Left lung (tissue), 10 donors: ENCODE data around the gene PTK7. TPM values are rescaled to one million over a fixed set of nuclear protein-coding genes. Genes with fewer than 3 reads are reported as not detected.

ENCODE experiments used
- ATAC-seq: fragments of 200-7000 bp; cut with Tn5 transposase; one replicate; pipeline ENCODE4 v1.9.1; 2020; ENCODE audit warnings: moderate library complexity
- DNase-seq, 4 donors: peaks; one replicate each; pipeline ENCODE4 v3.0.0-alpha.2; 2013 to 2020
- H3K27ac ChIP-seq, 2 donors: fragments of 200-600 bp; sonication (generic) in 1 of 2; one replicate each; pipeline versions ENCODE4 v1.5.0 to v1.8.0; 2020 to 2021
- H3K27me3 ChIP-seq, 2 donors: fragments of 200-600 bp; sonication (generic) in 1 of 2; one replicate each; pipeline versions ENCODE4 v1.5.0 to v1.8.0; 2020 to 2021
- H3K36me3 ChIP-seq, 2 donors: fragments of 200-600 bp; sonication (generic) in 1 of 2; one replicate each; pipeline versions ENCODE4 v1.5.0 to v1.8.0; 2020 to 2021
- H3K4me1 ChIP-seq, 2 donors: fragments of 200-600 bp; one replicate each; pipeline ENCODE4 v1.8.0; 2021
- H3K4me3 ChIP-seq, 2 donors: fragments of 200-600 bp; sonication (generic) in 1 of 2; one replicate each; pipeline versions ENCODE4 v1.5.0 to v1.8.0; 2020 to 2021; ENCODE audit warnings: mild to moderate bottlenecking in 1 of 2
- H3K9me3 ChIP-seq, 2 donors: fragments of 200-600 bp; sonication (generic) in 1 of 2; one replicate each; pipeline versions ENCODE4 v1.5.0 to v1.8.0; 2020 to 2021
- CTCF ChIP-seq, 2 donors: fragments of 200-600 bp; sonication (generic) in 1 of 2; IDR thresholded peaks; one replicate each; pipeline versions ENCODE4 v1.5.0 to v1.8.0; 2021; ENCODE audit warnings: antibody characterized with exemption in 2 of 2
- intact Hi-C, 2 donors: fragments of 100-400 bp; cut with DNase I; formaldehyde crosslinking; loops; one replicate each; pipeline versions ENCODE4 v1.11.2 to v1.14.2; 2022
- polyA plus RNA-seq, 6 donors: library from polyadenylated mRNA; unstranded; fragments of 120-200 nt; gene quantifications; one replicate each; pipeline ENCODE4 v1.2.1, GENCODE V29; 2013; ENCODE audit not compliant: insufficient read length in 6 of 6
- total RNA-seq, 2 donors: library from RNA; stranded (reverse); fragmentation: NEBNext Ultra II Directional; extraction: Animal tissue kit (Norgen Biotek cat#: 25700); gene quantifications; one replicate each; pipeline ENCODE4 v1.2.1, GENCODE V29; 2021
- donor health status: DM: no; HTN: yes; CAD: no.
- donor health status: DM: no; HTN: no; CAD: no.

The PTK7 gene
- total and polyA plus RNA-seq, 8 donors, result 89.2 to 312 (median 284) TPM

DNA sequence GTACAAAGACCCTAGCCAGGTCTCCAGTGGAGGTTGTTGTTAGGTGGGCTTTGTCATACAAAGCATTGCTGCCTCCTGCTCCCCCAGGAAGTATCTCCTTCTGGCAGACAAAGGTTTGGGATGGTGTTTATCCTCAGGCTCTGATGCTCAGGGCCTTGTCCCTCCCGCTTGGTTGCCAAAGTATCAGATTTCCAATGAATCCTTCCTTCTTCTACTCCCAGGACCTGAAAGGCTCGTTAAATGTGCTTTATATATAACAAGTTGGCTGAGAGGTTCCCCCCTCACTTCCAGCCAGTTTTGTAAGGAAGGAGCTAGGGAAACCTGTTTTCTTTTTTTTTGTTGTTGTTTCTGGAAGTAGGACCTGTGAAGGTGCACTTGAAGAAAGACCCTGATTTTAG lies 14.4 kb downstream of the PTK7 start:
- Histone ChIP-seq H3K4me1 (peaks cover 22 to 23% of the 10 kb centered on the region in 2 donors), H3K36me3 (no peaks in the 10 kb centered on the region), H3K27ac (peak overlapping the region; percentile 67 to 79), H3K27me3 (no peaks in the 10 kb centered on the region), H3K4me3 (no peak overlapping the region), H3K9me3 (no peaks in the 10 kb centered on the region)
- intact Hi-C loops, result no loop called here
- DNase-seq (peak in 1 of 4 donors; percentile 57), ATAC-seq (peak; percentile 33)
- TF ChIP-seq CTCF (IDR thresholded peaks at IDR 0.05), result no peak

DNA sequence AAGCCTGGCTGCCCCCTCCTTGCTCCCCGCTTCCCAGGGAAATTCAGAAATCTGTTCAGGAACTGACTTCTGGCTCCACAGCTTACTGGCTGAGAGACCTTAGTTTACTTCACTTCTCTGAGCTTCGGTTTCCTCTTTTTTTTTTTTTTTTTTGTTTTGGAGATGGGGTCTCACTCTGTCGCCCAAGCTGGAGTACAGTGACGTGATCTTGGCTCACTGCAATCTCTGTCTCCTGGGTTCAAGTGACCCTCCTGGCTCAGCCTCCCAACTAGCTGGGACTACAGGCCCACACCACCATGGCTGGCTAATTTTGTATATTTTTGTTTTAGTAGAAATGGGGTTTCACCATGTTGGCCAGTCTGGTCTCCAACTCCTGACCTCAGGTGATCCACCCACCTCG lies 14.9 kb downstream of the PTK7 start:
- intact Hi-C loops, result no loop called here
- Histone ChIP-seq H3K27ac (peak overlapping the region; percentile 67 to 79), H3K9me3 (no peaks in the 10 kb centered on the region), H3K36me3 (no peaks in the 10 kb centered on the region), H3K27me3 (no peaks in the 10 kb centered on the region), H3K4me3 (no peak overlapping the region), H3K4me1 (peaks cover 23 to 27% of the 10 kb centered on the region in 2 donors)
- DNase-seq (no peak), ATAC-seq (no peak)
- no peak for TF ChIP-seq CTCF (IDR thresholded peaks at IDR 0.05)

GRCh38 chr6:43091436-43091991 lies 15.4 kb downstream of the PTK7 start:
- H3K9me3 ChIP-seq, result no peaks in the 10 kb centered on the region
- ATAC-seq (no peak), DNase-seq (no peak)
- H3K27ac ChIP-seq, result peak overlapping the region; percentile 67 to 79
- no peak for TF ChIP-seq CTCF (IDR thresholded peaks at IDR 0.05)
- H3K36me3 ChIP-seq, result no peaks in the 10 kb centered on the region
- H3K27me3 ChIP-seq, result no peaks in the 10 kb centered on the region
- H3K4me1 ChIP-seq, result peaks cover 23 to 30% of the 10 kb centered on the region in 2 donors
- no peak overlapping the region for H3K4me3 ChIP-seq
- intact Hi-C loops, result no loop called here

- no peak for TF ChIP-seq CTCF (IDR thresholded peaks at IDR 0.05)
- Histone ChIP-seq H3K27ac (peak overlapping the region in 1 of 2 donors; percentile 54), H3K4me3 (no peak overlapping the region), H3K9me3 (no peaks in the 10 kb centered on the region), H3K27me3 (no peaks in the 10 kb centered on the region), H3K36me3 (no peaks in the 10 kb centered on the region), H3K4me1 (peaks cover 30 to 36% of the 10 kb centered on the region in 2 donors)
- intact Hi-C loops, result no loop called here
- DNase-seq (no peak), ATAC-seq (no peak)
These were observed 16.5 kb downstream of the PTK7 start for GRCh38 chr6:43092635-43093034.

- DNase-seq, result peak in 1 of 4 donors; percentile 39
- intact Hi-C loops, result no loop called here
- peak; percentile 28 for ATAC-seq
- Histone ChIP-seq H3K4me1 (peaks cover 27 to 40% of the 10 kb centered on the region in 2 donors), H3K36me3 (no peaks in the 10 kb centered on the region), H3K27ac (peak overlapping the region; percentile 34 to 63), H3K9me3 (no peaks in the 10 kb centered on the region), H3K4me3 (peak overlapping the region in 1 of 2 donors; percentile 21), H3K27me3 (no peaks in the 10 kb centered on the region)
- TF ChIP-seq CTCF (IDR thresholded peaks at IDR 0.05), result no peak
These were observed 17.5 kb downstream of the PTK7 start for GRCh38 chr6:43093436-43094289.
